HepG2 (cell line): Measurements from ENCODE around the gene CIT. TPM values are rescaled to one million over a fixed set of nuclear protein-coding genes. Genes with fewer than 3 reads are reported as not detected.
A peak's percentile ranks its signal among the peaks of the same experiment; 100 is the strongest.

ENCODE experiments used
- DMAP1 ChIP-seq: IDR thresholded peaks from 2 replicates; pipeline ENCODE4 v1.6.1; 2016
- GABPB1 ChIP-seq: IDR thresholded peaks from 2 replicates; pipeline ENCODE4 v1.6.1; 2016; ENCODE audit warnings: mild to moderate bottlenecking, missing genetic modification reagents, moderate library complexity, missing compliant biosample characterization
- HNRNPUL1 ChIP-seq: fragments of 200-400 bp; formaldehyde crosslinking; IDR thresholded peaks from 2 replicates; pipeline ENCODE4 v1.6.1; 2017; ENCODE audit warnings: low read depth, mild to moderate bottlenecking, low read length, moderate library complexity
- KDM3A ChIP-seq: IDR thresholded peaks from 2 replicates; pipeline ENCODE4 v1.6.1; 2018; ENCODE audit warnings: low read depth, missing compliant biosample characterization
- MEF2D ChIP-seq: sonication (generic); formaldehyde crosslinking; IDR thresholded peaks from 2 replicates; pipeline ENCODE4 v1.5.1; 2020; ENCODE audit warnings: mild to moderate bottlenecking, missing genetic modification reagents
- MYC ChIP-seq: sonication (generic); formaldehyde crosslinking; IDR thresholded peaks from 2 replicates; pipeline ENCODE4 v1.9.0; 2021; ENCODE audit warnings: missing genetic modification reagents, borderline replicate concordance
- PHF8 ChIP-seq: sonication (generic); formaldehyde crosslinking; IDR thresholded peaks from 2 replicates; pipeline ENCODE4 v1.5.0; 2020; ENCODE audit warnings: missing genetic modification reagents
- RCOR2 ChIP-seq: IDR thresholded peaks from 2 replicates; pipeline ENCODE4 v1.6.1; 2016; ENCODE audit warnings: missing biosample characterization, missing genetic modification reagents
- RFX5 ChIP-seq: IDR thresholded peaks from 2 replicates; pipeline ENCODE4 v1.6.1; 2011; ENCODE audit warnings: low read depth, low read length, improper control_type of control experiment
- SAP130 ChIP-seq: IDR thresholded peaks from 2 replicates; pipeline ENCODE4 v1.6.1; 2016; ENCODE audit warnings: low read depth
- TEAD3 ChIP-seq: optimal IDR thresholded peaks from 2 replicates; pipeline ENCODE3; 2016; ENCODE audit warnings: borderline replicate concordance
- TMF1 ChIP-seq: sonication (generic); formaldehyde crosslinking; IDR thresholded peaks from 2 replicates; pipeline ENCODE4 v1.8.1; 2022; ENCODE audit warnings: low read depth, missing genetic modification reagents
- ZBTB20 ChIP-seq: sonication (generic); formaldehyde crosslinking; IDR thresholded peaks from 2 replicates; pipeline ENCODE4 v1.8.1; 2023; ENCODE audit warnings: missing genetic modification reagents, low read depth, mild to moderate bottlenecking, borderline replicate concordance
- ZNF274 ChIP-seq: sonication (generic); formaldehyde crosslinking; IDR thresholded peaks from 2 replicates; pipeline ENCODE4 v1.5.1; 2020; ENCODE audit warnings: mild to moderate bottlenecking, missing genetic modification reagents
- ZNF589 ChIP-seq: sonication (generic); formaldehyde crosslinking; conservative IDR thresholded peaks from 2 replicates; pipeline ENCODE4 v1.8.0; 2022; ENCODE audit warnings: mild to moderate bottlenecking, moderate library complexity, missing genetic modification reagents
- ZNF598 ChIP-seq: sonication (generic); formaldehyde crosslinking; IDR thresholded peaks from 2 replicates; pipeline ENCODE4 v1.5.1; 2020; ENCODE audit warnings: mild to moderate bottlenecking, missing genetic modification reagents, borderline replicate concordance
- polyA plus RNA-seq, 8 experiments: library from polyadenylated mRNA; depleted of rRNA in 3 of 8; stranded (reverse) in 7 of 8; unstranded in 1 of 8; fragments of >200 nt; fragmentation: Illumina TruSeq in 4 of 8; extraction: Trizol in 4 of 8; gene quantifications; 2 replicates each; pipeline versions ENCODE4 v1.2.1 to v1.2.3, GENCODE V29; 2011 to 2016; ENCODE audit warnings: low read depth in 4 of 8, missing spikeins in 1 of 8, mixed read lengths in 1 of 8; ENCODE audit not compliant: insufficient read depth in 1 of 8
- total RNA-seq, 5 experiments: library from RNA; depleted of rRNA; stranded (reverse); fragments of >200 nt; fragmentation: Illumina TruSeq; extraction: Trizol; gene quantifications; 2 replicates each; pipeline ENCODE4 v1.2.3, GENCODE V29; 2016; ENCODE audit warnings: low read depth in 1 of 5
- TF ChIP-seq, protein P1 (sequence below): IDR thresholded peaks from 2 replicates; pipeline ENCODE4 v1.6.1; 2016; ENCODE audit warnings: low read depth, control low read depth
- TF ChIP-seq, protein P2 (sequence below): sonication (generic); formaldehyde crosslinking; IDR thresholded peaks from 2 replicates; pipeline ENCODE4 v1.5.1; 2020; ENCODE audit warnings: mild to moderate bottlenecking, missing genetic modification reagents, moderate library complexity
- TF ChIP-seq, protein P3 (sequence below): sonication (generic); formaldehyde crosslinking; IDR thresholded peaks from 2 replicates; pipeline ENCODE4 v1.5.1; 2020; ENCODE audit warnings: mild to moderate bottlenecking, missing genetic modification reagents, moderate library complexity
- TF ChIP-seq, protein P4 (sequence below): IDR thresholded peaks from 2 replicates; pipeline ENCODE4 v1.6.1; 2016; ENCODE audit warnings: mild to moderate bottlenecking

The CIT gene
- total and polyA plus RNA-seq, 2 of the 13 experiments (the other 11 are each of a cell fraction or from before 2014, with no cell fraction given), result 7.7 to 11.7 TPM

DNA sequence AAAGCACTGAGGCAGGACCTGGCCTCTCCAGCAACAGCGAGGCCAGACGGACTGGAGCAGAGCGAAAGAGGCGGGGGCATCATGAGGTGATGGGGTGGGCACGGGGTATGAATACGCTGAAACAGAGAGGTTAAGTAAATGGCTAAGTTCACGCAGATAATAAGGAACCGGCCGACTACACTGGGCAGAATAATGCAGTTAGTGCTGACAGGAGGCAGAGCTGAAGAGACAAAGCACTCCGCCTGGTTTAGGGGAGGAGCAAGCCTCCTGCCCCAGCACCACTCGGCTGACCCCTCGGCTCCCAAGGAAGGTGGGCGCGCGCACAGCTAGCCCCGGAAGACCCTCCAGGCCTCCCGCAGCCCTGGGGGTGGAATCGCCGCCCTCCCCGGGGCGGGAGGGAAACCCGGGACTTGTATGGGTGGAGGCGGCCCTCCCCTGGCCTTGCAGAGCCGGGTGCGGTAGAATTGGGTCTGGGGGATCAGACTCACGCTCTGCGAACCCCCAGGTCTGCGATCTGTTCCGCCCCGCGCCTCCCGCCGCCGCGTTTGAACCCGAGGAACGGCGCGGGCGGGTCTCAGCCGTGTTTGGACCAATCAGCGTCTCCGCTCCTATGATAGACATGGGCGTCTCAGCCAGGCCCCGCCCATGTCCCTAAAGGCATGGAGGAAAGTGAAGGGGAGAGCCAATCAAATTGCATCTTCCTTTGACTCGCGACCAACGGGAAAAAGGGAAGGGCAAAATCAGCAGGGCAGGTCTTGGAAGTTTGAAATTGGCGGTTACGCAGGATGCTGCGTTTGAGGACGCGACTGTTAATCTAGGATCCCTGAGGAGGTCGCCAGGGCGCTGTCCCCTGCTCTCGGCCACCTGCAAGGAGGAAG is at the start of gene CIT (continued):
- TF ChIP-seq, protein P1, sequence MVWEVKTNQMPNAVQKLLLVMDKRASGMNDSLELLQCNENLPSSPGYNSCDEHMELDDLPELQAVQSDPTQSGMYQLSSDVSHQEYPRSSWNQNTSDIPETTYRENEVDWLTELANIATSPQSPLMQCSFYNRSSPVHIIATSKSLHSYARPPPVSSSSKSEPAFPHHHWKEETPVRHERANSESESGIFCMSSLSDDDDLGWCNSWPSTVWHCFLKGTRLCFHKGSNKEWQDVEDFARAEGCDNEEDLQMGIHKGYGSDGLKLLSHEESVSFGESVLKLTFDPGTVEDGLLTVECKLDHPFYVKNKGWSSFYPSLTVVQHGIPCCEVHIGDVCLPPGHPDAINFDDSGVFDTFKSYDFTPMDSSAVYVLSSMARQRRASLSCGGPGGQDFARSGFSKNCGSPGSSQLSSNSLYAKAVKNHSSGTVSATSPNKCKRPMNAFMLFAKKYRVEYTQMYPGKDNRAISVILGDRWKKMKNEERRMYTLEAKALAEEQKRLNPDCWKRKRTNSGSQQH (CRISPR knock-in tag), result peak; percentile 57; the same call in 1 of the 2 replicates
- TF ChIP-seq ZNF274 (CRISPR knock-in tag), result 0 out of 2 replicates have a peak, but pooled peaks have one; percentile 58
- TF ChIP-seq TMF1, result peak; percentile 78
- no peak for TF ChIP-seq ZBTB20 (CRISPR knock-in tag)
- TF ChIP-seq, protein P2, sequence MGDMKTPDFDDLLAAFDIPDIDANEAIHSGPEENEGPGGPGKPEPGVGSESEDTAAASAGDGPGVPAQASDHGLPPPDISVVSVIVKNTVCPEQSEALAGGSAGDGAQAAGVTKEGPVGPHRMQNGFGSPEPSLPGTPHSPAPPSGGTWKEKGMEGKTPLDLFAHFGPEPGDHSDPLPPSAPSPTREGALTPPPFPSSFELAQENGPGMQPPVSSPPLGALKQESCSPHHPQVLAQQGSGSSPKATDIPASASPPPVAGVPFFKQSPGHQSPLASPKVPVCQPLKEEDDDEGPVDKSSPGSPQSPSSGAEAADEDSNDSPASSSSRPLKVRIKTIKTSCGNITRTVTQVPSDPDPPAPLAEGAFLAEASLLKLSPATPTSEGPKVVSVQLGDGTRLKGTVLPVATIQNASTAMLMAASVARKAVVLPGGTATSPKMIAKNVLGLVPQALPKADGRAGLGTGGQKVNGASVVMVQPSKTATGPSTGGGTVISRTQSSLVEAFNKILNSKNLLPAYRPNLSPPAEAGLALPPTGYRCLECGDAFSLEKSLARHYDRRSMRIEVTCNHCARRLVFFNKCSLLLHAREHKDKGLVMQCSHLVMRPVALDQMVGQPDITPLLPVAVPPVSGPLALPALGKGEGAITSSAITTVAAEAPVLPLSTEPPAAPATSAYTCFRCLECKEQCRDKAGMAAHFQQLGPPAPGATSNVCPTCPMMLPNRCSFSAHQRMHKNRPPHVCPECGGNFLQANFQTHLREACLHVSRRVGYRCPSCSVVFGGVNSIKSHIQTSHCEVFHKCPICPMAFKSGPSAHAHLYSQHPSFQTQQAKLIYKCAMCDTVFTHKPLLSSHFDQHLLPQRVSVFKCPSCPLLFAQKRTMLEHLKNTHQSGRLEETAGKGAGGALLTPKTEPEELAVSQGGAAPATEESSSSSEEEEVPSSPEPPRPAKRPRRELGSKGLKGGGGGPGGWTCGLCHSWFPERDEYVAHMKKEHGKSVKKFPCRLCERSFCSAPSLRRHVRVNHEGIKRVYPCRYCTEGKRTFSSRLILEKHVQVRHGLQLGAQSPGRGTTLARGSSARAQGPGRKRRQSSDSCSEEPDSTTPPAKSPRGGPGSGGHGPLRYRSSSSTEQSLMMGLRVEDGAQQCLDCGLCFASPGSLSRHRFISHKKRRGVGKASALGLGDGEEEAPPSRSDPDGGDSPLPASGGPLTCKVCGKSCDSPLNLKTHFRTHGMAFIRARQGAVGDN (CRISPR knock-in tag), result peak; percentile 61
- TF ChIP-seq, protein P3, sequence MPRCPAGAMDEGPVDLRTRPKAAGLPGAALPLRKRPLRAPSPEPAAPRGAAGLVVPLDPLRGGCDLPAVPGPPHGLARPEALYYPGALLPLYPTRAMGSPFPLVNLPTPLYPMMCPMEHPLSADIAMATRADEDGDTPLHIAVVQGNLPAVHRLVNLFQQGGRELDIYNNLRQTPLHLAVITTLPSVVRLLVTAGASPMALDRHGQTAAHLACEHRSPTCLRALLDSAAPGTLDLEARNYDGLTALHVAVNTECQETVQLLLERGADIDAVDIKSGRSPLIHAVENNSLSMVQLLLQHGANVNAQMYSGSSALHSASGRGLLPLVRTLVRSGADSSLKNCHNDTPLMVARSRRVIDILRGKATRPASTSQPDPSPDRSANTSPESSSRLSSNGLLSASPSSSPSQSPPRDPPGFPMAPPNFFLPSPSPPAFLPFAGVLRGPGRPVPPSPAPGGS (CRISPR knock-in tag), result no peak
- peak; percentile 61 for TF ChIP-seq RFX5
- no peak for TF ChIP-seq RCOR2 (CRISPR knock-in tag)
- TF ChIP-seq TEAD3, result no peak
- 0 out of 2 replicates have a peak, but pooled peaks have one; percentile 18 for TF ChIP-seq ZNF589 (CRISPR knock-in tag)
- 0 out of 2 replicates have a peak, but pooled peaks have one; percentile 9 for TF ChIP-seq MYC
- TF ChIP-seq GABPB1 (CRISPR knock-in tag), result peak; percentile 79
- TF ChIP-seq SAP130 (CRISPR knock-in tag), result peak; percentile 93
- no peak for TF ChIP-seq MEF2D (CRISPR knock-in tag)
- TF ChIP-seq PHF8, result peak; percentile 74
- TF ChIP-seq, protein P4, sequence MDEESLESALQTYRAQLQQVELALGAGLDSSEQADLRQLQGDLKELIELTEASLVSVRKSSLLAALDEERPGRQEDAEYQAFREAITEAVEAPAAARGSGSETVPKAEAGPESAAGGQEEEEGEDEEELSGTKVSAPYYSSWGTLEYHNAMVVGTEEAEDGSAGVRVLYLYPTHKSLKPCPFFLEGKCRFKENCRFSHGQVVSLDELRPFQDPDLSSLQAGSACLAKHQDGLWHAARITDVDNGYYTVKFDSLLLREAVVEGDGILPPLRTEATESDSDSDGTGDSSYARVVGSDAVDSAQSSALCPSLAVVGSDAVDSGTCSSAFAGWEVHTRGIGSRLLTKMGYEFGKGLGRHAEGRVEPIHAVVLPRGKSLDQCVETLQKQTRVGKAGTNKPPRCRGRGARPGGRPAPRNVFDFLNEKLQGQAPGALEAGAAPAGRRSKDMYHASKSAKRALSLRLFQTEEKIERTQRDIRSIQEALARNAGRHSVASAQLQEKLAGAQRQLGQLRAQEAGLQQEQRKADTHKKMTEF (CRISPR knock-in tag), result 0 out of 2 replicates have a peak, but pooled peaks have one; percentile 23
- peak; percentile 32; the same call in 1 of the 2 replicates for TF ChIP-seq DMAP1
- no peak for TF ChIP-seq KDM3A (CRISPR knock-in tag)
- TF ChIP-seq ZNF598 (CRISPR knock-in tag), result peak; percentile 81; the same call in 1 of the 2 replicates
- TF ChIP-seq HNRNPUL1, result no peak
